Gastroesophageal sphincter (tissue), 4 donors: ENCODE results near the gene ANAPC16. TPM values are rescaled to one million over a fixed set of nuclear protein-coding genes. Genes with fewer than 3 reads are reported as not detected.
"Not testable (repeated sequence)": the region's sequence is repeated elsewhere in the genome, so short reads cannot be mapped to it uniquely, and the experiment has no call there.

Experiments
- ATAC-seq: fragments of 150-250 bp; one replicate; pipeline ENCODE4 v1.9.1; 2016; ENCODE audit warnings: mild to moderate bottlenecking, moderate library complexity
- H3K27ac ChIP-seq, 4 donors: fragments of 200-600 bp; sonication (generic) in 3 of 4; 1 replicate in 3 of 4; 2 replicates in 1 of 4; pipeline ENCODE4 v1.5.1; 2016 to 2019
- H3K27me3 ChIP-seq: fragments of 200-600 bp; sonication (generic); one replicate; pipeline ENCODE4 v1.5.1; 2019
- H3K36me3 ChIP-seq, 2 donors: fragments of 200-600 bp; sonication (generic); one replicate each; pipeline ENCODE4 v1.5.1; 2019; ENCODE audit warnings: control low read depth in 1 of 2
- H3K4me1 ChIP-seq, 3 donors: fragments of 200-600 bp; sonication (generic); 1 replicate in 2 of 3; 2 replicates in 1 of 3; pipeline ENCODE4 v1.5.1; 2016 to 2019; ENCODE audit warnings: control low read depth in 2 of 3
- H3K4me3 ChIP-seq, 2 donors: fragments of 200-600 bp; sonication (generic); one replicate each; pipeline ENCODE4 v1.5.1; 2019; ENCODE audit warnings: mild to moderate bottlenecking in 1 of 2, moderate library complexity in 1 of 2
- H3K9me3 ChIP-seq, 3 donors: fragments of 200-600 bp; sonication (generic); one replicate each; pipeline ENCODE4 v1.5.1; 2017 to 2019; ENCODE audit warnings: control low read depth in 2 of 3
- CTCF ChIP-seq, 4 experiments: fragments of 200-600 bp in 2 of 4; fragments of 450-650 bp in 2 of 4; sonication (generic) in 1 of 4; IDR thresholded peaks; one replicate each; pipeline ENCODE4 v1.5.1; 2017 to 2019; ENCODE audit warnings: antibody characterized with exemption in 4 of 4, mild to moderate bottlenecking in 2 of 4, moderate library complexity in 2 of 4
- EP300 ChIP-seq: sonication (generic); formaldehyde crosslinking; IDR thresholded peaks from one replicate; pipeline ENCODE4 v1.6.1; 2017; ENCODE audit warnings: antibody characterized with exemption, mild to moderate bottlenecking
- POLR2A ChIP-seq, 2 donors: fragments of 450-650 bp; IDR thresholded peaks; one replicate each; pipeline ENCODE4 v1.6.1; 2017; ENCODE audit warnings: antibody characterized with exemption in 2 of 2, mild to moderate bottlenecking in 2 of 2, moderate library complexity in 1 of 2
- POLR2AphosphoS5 ChIP-seq: sonication (generic); formaldehyde crosslinking; IDR thresholded peaks from one replicate; pipeline ENCODE4 v1.6.1; 2017; ENCODE audit warnings: antibody characterized with exemption
- WGBS, 2 donors: methylation state at CpG; one replicate each; pipeline ENCODE4 v1.1.5; 2018; ENCODE audit warnings: low coverage in 1 of 2; 5-methylcytosine and 5-hydroxymethylcytosine counted together
- total RNA-seq, 4 donors: library from RNA; depleted of rRNA; stranded (reverse); fragments of >200 nt; gene quantifications; one replicate each; pipeline ENCODE4 v1.1.0, GENCODE V29; 2016

Gene ANAPC16
- total RNA-seq, 4 donors from 2014 or later, result 133 to 196 (median 156) TPM

- no peak for ATAC-seq
- Histone ChIP-seq H3K9me3 (no peaks in the 10 kb centered on the region), H3K36me3 (no peaks in the 10 kb centered on the region), H3K4me3 (no peak overlapping the region), H3K4me1 (peaks cover 44 to 84% (median 73%) of the 10 kb centered on the region in 3 donors), H3K27ac (peak overlapping the region; percentile 69 to 94 (median 92)), H3K27me3 (no peaks in the 10 kb centered on the region)
- no peak for TF ChIP-seq POLR2AphosphoS5
- no peak for TF ChIP-seq EP300
- no peak for TF ChIP-seq POLR2A (IDR thresholded peaks at IDR 0.05)
- TF ChIP-seq CTCF (IDR thresholded peaks at IDR 0.05), result no peak
- 40 to 50% methylated on average over 3 to 5 of the region's 5 CpGs for WGBS, 2 donors
Measured at GRCh38 chr10:72244573-72245038, 28.8 kb downstream of the ANAPC16 start.

GRCh38 chr10:72245949-72246525, 30.2 kb downstream of the ANAPC16 start:
- 6% methylated on average over 3 of the region's 3 CpGs; no CpG with 5 or more reads in 1 of the 2 donors for WGBS, 2 donors
- peak overlapping the region; percentile 43 to 96 (median 93) for H3K27ac ChIP-seq
- no peaks in the 10 kb centered on the region for H3K36me3 ChIP-seq
- no peaks in the 10 kb centered on the region for H3K27me3 ChIP-seq
- no peaks in the 10 kb centered on the region for H3K9me3 ChIP-seq
- H3K4me1 ChIP-seq, result peaks cover 51 to 98% (median 87%) of the 10 kb centered on the region in 3 donors
- TF ChIP-seq POLR2AphosphoS5 (peak; percentile 17), POLR2A (IDR thresholded peaks at IDR 0.05) (no peak)
- no peak for ATAC-seq
- H3K4me3 ChIP-seq, result no peak overlapping the region

DNA sequence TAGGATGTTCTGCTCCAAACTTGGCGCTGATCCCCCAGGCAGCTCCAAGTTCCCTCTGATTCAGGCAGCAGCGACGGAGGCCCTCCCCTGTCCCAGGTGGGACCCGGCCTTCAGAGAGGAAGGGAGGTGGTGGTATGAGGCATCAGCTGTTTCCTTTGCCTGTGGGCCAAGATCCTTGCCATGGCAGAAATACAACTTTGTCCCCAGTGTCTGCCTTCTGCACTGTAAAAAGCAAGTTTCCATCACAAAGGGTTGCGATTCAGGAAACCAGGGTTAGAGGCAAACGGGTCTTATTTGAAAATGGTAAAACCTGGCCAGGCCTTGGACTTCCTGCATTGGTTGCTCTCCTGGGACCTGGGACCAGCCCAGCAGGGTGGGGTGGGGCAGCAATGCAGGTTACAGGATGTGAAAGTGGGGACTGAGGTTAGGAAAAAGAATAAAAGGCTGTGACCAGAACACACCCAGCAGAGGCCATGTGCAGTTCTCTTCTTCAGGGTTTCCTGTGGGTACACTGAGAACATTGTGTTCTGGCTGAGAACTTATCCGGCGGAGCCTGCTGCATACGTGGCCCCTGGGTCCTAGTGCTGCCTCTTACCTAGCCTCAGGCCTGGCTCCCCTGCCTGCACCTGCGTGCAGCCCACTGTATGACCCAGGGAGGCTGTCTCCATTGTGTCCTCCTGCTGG, 32.8 kb downstream of the ANAPC16 start:
- Histone ChIP-seq H3K27ac (peak overlapping the region; percentile 92 to 96 (median 95)), H3K4me3 (peak overlapping the region; percentile 10 to 33), H3K36me3 (no peaks in the 10 kb centered on the region), H3K4me1 (peaks cover 51 to 100% (median 90%) of the 10 kb centered on the region in 3 donors), H3K9me3 (no peaks in the 10 kb centered on the region), H3K27me3 (no peaks in the 10 kb centered on the region)
- TF ChIP-seq POLR2AphosphoS5 (peak; percentile 97), POLR2A (IDR thresholded peaks at IDR 0.05) (peak; percentile 49 to 52), CTCF (IDR thresholded peaks at IDR 0.05) (peak in 1 of 4 experiments; percentile 21), EP300 (peak; percentile 79)
- WGBS, 2 donors, result 0 to 13% methylated on average over 3 of the region's 10 CpGs
- ATAC-seq, result peak; percentile 81

DNA sequence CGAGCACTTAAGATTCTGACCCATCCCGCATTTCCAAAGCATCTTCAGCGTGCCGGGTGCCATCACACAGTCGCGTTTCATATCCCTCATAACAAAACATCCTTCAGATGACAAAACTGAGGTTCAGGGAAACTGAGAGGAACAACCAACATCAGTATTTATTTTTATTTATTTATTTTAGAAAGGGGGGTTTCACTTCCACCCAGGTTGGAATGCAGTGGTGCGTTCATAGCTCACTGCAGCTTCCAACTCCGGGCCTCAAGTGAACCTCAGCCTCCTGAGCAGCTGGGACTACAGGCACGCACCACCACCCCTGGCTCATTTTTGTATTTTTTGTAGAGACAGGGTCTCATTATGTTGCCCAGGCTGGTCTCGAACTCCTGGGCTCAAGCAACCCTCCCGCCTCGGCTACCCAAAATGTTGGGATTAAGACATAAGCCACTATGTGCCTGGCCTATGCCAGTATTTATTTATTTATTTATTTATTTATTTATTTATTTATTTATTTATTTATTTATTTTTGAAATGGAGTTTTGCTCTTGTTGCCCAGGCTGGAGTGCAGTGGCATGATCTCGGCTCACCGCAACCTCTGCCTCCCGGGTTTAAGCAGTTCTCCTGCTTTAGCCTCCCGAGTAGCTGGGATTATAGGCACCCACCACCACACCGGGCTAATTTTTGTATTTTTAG, 33.5 kb downstream of the ANAPC16 start:
- Histone ChIP-seq H3K27ac (peak overlapping the region; percentile 92 to 96 (median 95)), H3K4me3 (peak overlapping the region in 1 of 2 donors; percentile 33), H3K4me1 (peaks cover 52 to 100% (median 90%) of the 10 kb centered on the region in 3 donors)
- not testable (repeated sequence) for H3K36me3 ChIP-seq, ATAC-seq, H3K9me3 ChIP-seq, H3K27me3 ChIP-seq
- WGBS, 2 donors, result 89 to 92% methylated on average over 13 to 16 of the region's 17 CpGs

DNA sequence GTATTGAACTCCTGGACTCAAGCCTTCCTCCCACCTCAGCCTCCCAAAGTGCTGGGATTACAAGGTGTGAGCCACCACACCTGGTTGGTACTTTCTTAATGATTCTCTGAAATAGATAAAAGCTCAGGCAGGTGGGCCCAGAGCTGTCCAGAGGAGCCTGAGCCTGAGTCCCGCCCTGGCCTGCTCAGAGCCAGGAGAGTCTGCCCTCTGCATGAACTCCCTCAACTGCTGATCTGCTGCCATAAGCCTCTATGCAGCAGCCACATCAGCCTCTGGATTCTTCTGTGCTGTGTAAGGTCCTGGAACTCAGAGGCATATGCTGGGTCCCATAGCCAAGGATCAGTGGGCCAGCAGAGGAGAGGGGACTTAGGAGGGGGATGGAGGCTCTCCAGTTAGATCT, 34.9 kb downstream of the ANAPC16 start:
- Histone ChIP-seq H3K4me1 (peaks cover 54 to 100% (median 91%) of the 10 kb centered on the region in 3 donors), H3K27me3 (no peaks in the 10 kb centered on the region), H3K27ac (peak overlapping the region; percentile 66 to 94 (median 89)), H3K9me3 (no peaks in the 10 kb centered on the region), H3K36me3 (no peaks in the 10 kb centered on the region), H3K4me3 (no peak overlapping the region)
- ATAC-seq, result peak; percentile 39
- WGBS, 2 donors, result no CpG with 5 or more reads among the region's 1 CpG
- TF ChIP-seq POLR2A (IDR thresholded peaks at IDR 0.05) (no peak), CTCF (IDR thresholded peaks at IDR 0.05) (no peak), POLR2AphosphoS5 (peak; percentile 56), EP300 (no peak)
